NCI-H526 treated with DMSO at 0.1 percent for 48 hours (cell line): ENCODE measurements around the gene MAPRE2.

ENCODE experiments used
- DNase-seq: peaks from one replicate; lab custom pipeline; 2025; lab: John Stamatoyannopoulos, UW

MAPRE2 gene

DNA sequence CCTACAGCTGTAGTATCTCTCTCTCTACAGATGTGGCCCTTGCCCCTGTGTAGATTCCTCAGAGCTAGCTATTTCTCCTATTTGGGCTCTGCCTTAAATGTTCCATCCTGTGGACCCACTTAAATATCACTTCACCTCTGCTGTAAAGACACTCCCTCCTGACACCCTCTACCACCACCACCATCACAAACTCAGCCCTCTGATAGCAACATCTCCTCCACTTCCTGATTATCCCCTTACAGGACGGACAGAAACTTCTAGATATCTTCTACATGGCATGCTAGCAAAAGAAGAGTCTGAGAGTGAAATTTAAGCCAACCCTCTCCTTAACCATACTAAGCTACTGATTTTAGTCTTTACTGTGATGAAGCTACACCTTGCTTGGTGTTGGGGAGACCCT is 3.2 kb upstream of the MAPRE2 start:
- no peak for DNase-seq

- DNase-seq: no peak
Measured at GRCh38 chr18:35038881-35039491, 2.2 kb upstream of the MAPRE2 start.

DNA sequence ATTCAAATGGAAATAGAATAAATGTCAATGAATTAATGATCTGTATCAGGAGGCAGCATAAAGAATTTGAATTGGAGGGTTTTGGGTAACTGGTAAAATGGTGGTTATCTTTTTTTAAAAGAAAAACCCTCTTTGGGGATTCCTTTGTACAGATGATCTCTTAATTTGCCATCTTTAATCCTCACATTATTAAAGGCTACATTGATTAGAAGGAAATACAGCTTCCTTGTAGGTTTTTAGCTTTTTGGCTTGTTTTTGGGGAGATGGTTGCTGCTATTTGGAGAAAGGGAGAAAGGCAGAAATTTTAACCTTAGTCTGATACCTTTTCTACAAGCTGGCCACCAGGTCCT is 600 bp upstream of the MAPRE2 start:
- DNase-seq: no peak

GRCh38 chr18:35041815-35042387 is 688 bp downstream of the MAPRE2 start:
- peak; percentile 38 for DNase-seq

- DNase-seq: no peak
Measured at GRCh38 chr18:35042389-35043071, 1.3 kb downstream of the MAPRE2 start.

DNA sequence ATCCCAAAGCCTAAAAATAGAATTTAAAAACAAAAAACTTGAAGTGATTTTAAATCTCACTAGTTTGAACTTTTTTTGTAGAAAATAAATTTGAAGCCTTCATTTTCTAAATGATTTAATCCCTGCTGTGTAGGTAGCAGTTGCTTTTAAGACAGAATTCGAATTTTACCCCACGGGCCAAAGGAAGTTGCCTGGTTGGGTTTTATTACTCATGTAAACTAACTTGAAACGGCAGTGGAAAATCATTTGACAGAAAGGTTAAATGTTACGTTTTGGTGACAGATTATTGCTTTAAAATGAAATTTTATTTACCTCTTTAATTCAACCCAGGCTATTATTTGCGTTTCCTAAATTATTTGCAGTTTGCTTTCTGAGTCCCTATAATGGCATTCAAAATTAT is 2.0 kb downstream of the MAPRE2 start:
- DNase-seq: no peak

- DNase-seq: no peak
Measured at GRCh38 chr18:35045121-35045520, 3.9 kb downstream of the MAPRE2 start.

DNA sequence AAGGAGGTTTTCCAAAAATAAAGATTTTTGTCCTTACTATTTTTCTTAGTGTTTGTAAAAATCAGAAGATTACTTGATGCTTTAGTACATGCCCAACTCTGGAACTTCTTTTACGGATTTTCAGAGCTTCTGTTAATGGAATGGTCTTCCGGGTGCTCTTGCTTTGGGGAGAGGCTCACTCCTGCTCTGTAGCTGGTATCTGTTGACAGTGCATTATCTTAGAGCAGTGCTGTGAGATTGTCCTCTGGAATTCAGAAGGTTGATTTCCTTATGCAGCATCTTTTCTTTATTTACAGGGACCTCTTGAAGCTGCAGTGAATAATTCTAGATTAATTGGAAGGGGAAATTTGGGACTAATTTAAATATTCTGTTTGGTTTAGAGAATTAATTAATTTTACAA is 4.6 kb downstream of the MAPRE2 start:
- DNase-seq: no peak

DNA sequence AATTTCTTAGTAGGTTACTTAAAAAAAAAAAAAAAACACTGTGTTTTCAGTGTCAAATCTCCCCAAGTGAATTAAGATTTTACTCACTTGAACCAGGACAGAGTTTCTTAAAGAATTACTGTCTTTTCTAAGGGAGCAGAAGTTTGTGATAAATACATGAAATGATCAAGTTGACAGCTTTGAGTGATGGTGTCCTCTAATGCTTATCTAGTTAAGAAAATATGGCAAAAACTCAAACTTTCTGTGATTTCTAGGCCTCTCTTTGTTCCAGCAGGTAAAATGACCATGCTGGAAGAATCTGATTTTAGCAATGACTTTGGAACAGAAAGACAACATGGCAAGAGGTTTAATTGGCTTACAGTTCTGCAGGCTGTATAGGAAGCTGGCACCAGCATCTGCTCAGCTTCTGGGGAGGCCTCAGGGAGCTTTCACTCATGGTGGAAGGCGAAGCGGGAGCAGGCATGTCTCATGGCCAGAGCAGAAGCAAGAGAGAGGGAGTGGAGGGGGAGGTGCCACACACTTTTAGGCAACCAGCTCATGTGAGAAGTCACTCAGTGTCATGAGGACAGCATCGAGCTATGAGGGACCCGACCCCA is 6.6 kb downstream of the MAPRE2 start:
- no peak for DNase-seq

DNA sequence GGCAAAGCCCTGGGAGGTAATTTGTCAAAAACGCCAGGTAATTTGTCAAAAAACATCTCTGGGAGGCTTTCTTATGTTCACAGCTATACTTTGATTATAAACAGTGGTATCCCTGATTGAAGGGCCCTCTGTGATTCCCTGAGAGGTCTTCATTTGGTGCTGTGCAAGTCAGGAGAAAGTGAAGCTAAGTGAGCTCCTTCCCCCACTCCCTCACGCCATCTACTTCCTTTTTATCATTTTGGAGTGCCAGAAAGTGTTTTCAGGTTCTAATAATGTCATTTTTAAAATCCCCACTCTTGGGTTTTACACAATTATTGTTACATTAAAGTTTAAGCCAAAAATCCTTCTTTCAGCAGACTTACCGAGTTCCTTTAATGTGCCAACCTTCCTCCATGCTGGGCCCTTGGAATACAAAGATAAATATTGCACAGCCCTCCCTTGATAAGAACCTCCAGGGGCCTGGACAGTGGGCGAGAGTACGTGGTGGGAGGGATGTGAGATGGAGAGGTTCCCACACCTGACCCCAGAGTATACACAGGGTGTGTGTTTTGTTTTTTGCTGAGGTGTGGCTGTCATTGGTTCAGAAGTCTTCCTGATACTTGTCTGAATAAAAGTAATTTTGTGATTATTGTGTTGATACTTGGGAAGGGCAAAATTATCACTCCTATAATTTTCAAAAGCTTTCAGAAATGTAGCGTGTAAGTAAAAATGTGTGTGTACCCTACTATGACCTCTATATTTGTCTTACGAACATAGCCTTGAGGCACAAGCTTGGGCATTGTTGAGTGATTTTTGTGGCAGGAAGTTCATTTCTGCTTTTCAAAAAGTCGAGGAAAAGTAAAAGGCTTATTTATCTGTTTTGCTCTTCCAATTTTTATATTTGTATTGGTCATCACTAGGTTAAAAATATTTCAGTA is 8.2 kb downstream of the MAPRE2 start:
- DNase-seq: no peak

DNA sequence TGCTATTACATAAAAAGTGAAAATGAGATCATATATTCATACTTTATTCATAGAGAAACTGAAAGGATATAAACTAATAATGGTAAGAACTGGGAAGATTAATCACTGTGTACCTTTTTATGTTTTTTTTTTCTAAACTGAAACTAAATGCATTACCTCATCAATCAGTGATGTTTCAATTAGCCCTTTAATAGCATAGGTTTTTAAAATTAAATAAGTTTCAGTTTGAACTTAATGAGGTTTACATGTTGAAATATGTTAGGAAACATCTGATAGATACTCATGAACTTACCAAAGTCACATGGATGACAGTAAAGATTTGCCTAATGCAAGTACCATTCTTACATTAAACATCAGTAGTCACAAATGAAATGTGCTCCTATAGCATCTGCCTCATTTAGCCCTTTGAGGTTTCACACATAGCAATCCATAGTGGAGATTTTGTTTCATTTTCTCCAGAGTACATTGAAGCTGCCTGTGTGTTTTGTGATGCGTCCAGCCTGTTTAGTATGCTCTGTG is 8.9 kb downstream of the MAPRE2 start:
- no peak for DNase-seq

DNA sequence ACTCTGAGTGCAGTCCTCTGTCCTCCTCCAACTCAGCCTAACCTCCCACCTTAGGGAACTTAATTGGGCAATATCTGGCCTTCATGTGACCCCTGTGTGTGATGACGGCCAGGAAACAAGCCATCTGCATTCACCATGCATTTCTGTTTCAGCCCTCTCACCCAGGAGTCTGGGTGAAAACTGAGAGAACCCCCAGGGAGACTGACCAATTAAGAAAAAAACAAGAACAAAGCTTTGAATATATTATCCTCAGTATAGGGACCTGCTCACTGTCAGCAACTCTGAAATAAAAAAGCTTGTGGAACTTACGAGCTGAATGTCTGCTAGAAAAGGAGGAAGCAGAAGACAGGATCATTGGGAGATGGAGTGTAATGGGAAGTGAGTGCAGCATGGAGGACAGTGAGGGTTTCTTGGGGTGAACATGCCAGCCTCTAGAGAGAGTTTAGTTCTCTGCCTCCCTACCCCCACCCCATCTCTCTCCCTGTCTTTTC is 9.5 kb downstream of the MAPRE2 start:
- no peak for DNase-seq

GRCh38 chr18:35051641-35052377 is 10.6 kb downstream of the MAPRE2 start:
- no peak for DNase-seq

DNA sequence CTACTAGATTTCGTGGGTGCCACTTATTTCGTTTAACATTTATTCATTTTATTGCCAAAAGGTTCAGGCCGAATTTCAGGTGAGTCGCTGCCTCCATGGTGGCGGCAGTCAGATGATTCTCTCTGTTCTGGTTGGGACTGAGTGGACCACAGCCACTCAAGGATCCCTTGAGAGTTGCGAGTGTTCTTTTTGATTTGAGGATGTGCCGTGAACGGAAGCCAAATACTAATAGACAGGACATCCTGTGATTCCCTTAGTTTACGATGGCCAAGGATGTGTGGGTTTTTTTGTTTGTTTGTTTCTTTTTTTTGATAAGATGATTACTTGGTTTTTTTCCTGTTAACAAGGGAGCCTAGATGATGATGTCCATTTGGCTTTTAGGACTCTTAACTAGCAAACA is 13.2 kb downstream of the MAPRE2 start:
- no peak for DNase-seq

DNA sequence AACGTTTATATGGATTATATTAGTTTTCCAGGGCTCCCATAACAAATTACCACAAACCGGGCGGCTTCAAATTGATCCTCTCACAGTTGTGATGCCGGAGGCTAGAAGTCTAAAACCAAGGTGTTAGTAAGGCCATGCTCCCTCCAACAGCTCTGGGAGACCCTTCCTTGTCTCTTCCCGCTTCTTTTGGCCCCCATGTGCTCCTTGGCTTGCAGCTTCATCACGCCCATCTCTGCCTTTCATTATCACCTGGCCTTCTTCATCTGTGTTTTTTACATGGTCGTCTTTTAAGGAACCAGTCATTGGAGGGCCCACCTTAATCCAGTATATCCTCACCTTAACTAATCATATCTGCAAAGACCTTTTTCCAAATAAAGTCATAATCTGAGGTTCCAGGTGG is 13.9 kb downstream of the MAPRE2 start:
- DNase-seq: no peak

DNA sequence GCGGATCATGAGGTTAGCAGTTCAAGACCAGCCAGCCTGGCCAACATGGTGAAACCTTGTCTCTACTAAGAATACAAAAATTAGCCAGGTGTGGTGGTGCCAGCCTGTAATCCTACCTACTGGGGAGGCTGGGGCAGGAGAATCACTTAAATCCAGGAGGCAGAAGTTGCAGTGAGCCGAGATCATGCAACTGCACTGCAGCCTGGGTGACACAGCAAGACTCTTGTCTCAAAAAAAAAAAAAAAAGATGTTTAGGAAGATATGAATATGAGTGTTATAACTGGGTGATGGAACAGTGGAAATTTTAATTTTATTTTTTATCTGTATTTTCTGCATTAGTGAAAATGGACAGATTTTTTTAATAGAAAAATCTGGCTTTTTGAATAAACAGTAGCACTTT is 14.5 kb downstream of the MAPRE2 start:
- DNase-seq: no peak

DNA sequence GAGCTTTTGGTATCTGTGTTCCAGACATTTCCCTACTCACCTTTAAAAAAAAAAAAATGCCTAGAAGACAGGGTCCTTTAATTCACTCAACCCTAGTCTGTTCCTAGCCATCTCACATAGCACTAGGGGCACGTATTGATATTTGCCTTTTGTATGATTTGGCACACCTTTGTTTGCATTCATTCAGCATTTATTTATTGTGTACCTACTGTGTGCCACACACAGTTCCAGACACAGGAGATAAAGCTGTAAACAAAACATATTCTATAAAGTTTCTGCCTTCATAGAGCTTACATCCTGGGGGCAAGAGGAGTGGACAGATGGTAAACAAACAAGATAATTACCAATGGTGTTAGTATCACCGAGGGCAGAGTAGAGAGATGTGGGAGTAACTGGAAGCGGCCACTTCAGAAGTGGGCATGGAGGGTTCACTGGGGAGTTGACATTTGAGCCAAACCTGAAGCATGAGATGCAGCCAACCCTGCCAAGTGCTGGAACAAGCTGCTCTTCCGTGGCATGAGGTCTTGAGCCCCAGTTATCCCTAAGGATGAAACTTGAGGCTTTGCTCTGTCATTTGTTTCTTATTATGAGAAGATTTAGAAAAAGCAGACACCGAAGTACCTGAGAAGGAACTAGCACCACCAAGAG is 18.2 kb downstream of the MAPRE2 start:
- DNase-seq: no peak

- no peak for DNase-seq
Measured at GRCh38 chr18:35060122-35060815, 19.1 kb downstream of the MAPRE2 start.

GRCh38 chr18:35061336-35061735 is 20.1 kb downstream of the MAPRE2 start:
- no peak for DNase-seq

DNA sequence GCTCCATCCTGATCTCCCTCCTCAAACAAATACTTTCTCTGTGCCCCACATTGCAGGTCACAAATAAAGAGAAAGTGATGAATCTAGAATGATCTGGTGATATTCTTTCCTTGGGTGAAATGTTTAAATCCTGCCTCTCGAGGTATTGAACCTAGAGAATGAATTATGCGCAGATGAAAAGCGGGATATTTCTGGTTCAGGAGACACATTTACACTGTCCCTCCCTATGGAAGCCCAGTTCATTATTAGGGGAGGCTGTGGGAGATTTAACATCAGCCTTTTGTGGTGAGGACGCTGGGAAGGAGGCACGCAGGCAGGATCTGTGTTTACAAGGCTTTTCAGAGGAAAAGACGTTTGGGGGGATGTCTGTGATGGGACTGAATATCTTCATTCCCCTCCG is 20.6 kb downstream of the MAPRE2 start:
- no peak for DNase-seq
